Ishikawa (cell line): ENCODE data around the gene CISTR.

Experiments used
- CEBPB ChIP-seq: IDR thresholded peaks from 2 replicates; pipeline ENCODE4 v1.6.1; 2012
- CREB1 ChIP-seq: IDR thresholded peaks from 2 replicates; pipeline ENCODE4 v1.6.1; 2012; ENCODE audit warnings: low read depth
- EGR1 ChIP-seq: IDR thresholded peaks from 2 replicates; pipeline ENCODE4 v1.6.1; 2012
- EP300 ChIP-seq: IDR thresholded peaks from 2 replicates; pipeline ENCODE4 v1.6.1; 2012; ENCODE audit warnings: borderline replicate concordance
- FOXM1 ChIP-seq: IDR thresholded peaks from 2 replicates; pipeline ENCODE4 v1.6.1; 2012; ENCODE audit warnings: low read depth, borderline replicate concordance
- MAX ChIP-seq: IDR thresholded peaks from 2 replicates; pipeline ENCODE4 v1.6.1; 2012
- NFIC ChIP-seq: IDR thresholded peaks from 2 replicates; pipeline ENCODE4 v1.6.1; 2012
- RAD21 ChIP-seq: IDR thresholded peaks from 2 replicates; pipeline ENCODE4 v1.6.1; 2012; ENCODE audit warnings: low read depth
- REST ChIP-seq: IDR thresholded peaks from 2 replicates; pipeline ENCODE4 v1.6.1; 2012; ENCODE audit warnings: low read depth, mild to moderate bottlenecking
- TAF1 ChIP-seq: IDR thresholded peaks from 2 replicates; pipeline ENCODE4 v1.6.1; 2012; ENCODE audit warnings: low read depth, mild to moderate bottlenecking
- TCF12 ChIP-seq: IDR thresholded peaks from 2 replicates; pipeline ENCODE4 v1.6.1; 2012; ENCODE audit warnings: low read depth
- TEAD4 ChIP-seq: IDR thresholded peaks from 2 replicates; pipeline ENCODE4 v1.6.1; 2012
- USF1 ChIP-seq: IDR thresholded peaks from 2 replicates; pipeline ENCODE4 v1.6.1; 2012
- YY1 ChIP-seq: IDR thresholded peaks from 2 replicates; pipeline ENCODE4 v1.6.1; 2012; ENCODE audit warnings: low read depth
- ZBTB7A ChIP-seq: IDR thresholded peaks from 2 replicates; pipeline ENCODE4 v1.6.1; 2012; ENCODE audit warnings: low read depth

Gene CISTR

GRCh38 chr12:53788892-53789291 is 37.1 kb upstream of the CISTR start:
- TF ChIP-seq EP300 (no peak), RAD21 (no peak), CREB1 (no peak), USF1 (no peak), NFIC (no peak), TCF12 (no peak), TAF1 (no peak), FOXM1 (no peak), TEAD4 (no peak), REST (no peak)

- TF ChIP-seq TCF12 (no peak), MAX (no peak), NFIC (no peak), TAF1 (no peak), YY1 (no peak), FOXM1 (no peak), REST (no peak), EP300 (no peak), USF1 (no peak), ZBTB7A (no peak)
These were observed 34.6 kb upstream of the CISTR start for GRCh38 chr12:53786411-53786810.

- TF ChIP-seq CEBPB (no peak), USF1 (no peak), REST (no peak), NFIC (no peak), EP300 (no peak), YY1 (no peak), TCF12 (no peak), ZBTB7A (no peak), MAX (no peak), FOXM1 (no peak), EGR1 (no peak), CREB1 (no peak), RAD21 (no peak), TAF1 (no peak), TEAD4 (no peak)
These were observed 33.4 kb upstream of the CISTR start for GRCh38 chr12:53785161-53785560.

- no peak for TF ChIP-seq REST
- TF ChIP-seq CREB1: no peak
- TF ChIP-seq EGR1: no peak
- TF ChIP-seq MAX: no peak
- no peak for TF ChIP-seq USF1
- TF ChIP-seq RAD21: no peak
- no peak for TF ChIP-seq TAF1
- TF ChIP-seq TCF12: no peak
- no peak for TF ChIP-seq EP300
- TF ChIP-seq CEBPB: no peak
- TF ChIP-seq YY1: no peak
These were observed 30.4 kb upstream of the CISTR start for GRCh38 chr12:53782093-53782703.
